ENCODE data around the gene VAMP7.

VAMP7 gene

GRCh38 chrX:155874571-155875244 lies 6.4 kb upstream of the VAMP7 start:
- peak overlapping the region in 1 of 2 donors; percentile 9 for H3K4me3 ChIP-seq (ENCODE audit: low read length in 2 of 2)
- no peaks in the 10 kb centered on the region for H3K27me3 ChIP-seq (ENCODE audit: control insufficient read depth in 2 of 2, insufficient read depth in 2 of 2, low read length in 2 of 2)

GRCh38 chrX:155876704-155877103 lies 4.4 kb upstream of the VAMP7 start:
- no peaks in the 10 kb centered on the region for H3K36me3 ChIP-seq (ENCODE audit: control insufficient read depth in 2 of 2, insufficient read depth in 2 of 2, low read length in 2 of 2)
- no peaks in the 10 kb centered on the region for H3K9me3 ChIP-seq (ENCODE audit: control insufficient read depth in 2 of 2, low read length in 2 of 2)
- H3K27me3 ChIP-seq (ENCODE audit: control insufficient read depth in 2 of 2, insufficient read depth in 2 of 2, low read length in 2 of 2), result no peaks in the 10 kb centered on the region
- no peak overlapping the region for H3K9ac ChIP-seq (ENCODE audit: low read depth in 1 of 2, low read length in 2 of 2)
- H3K27ac ChIP-seq (ENCODE audit: low read depth in 2 of 2, low read length in 2 of 2), result no peak overlapping the region
- H3K4me1 ChIP-seq (ENCODE audit: control insufficient read depth in 2 of 2, insufficient read depth in 2 of 2, low read length in 2 of 2), result no peaks in the 10 kb centered on the region
- no peak overlapping the region for H3K4me3 ChIP-seq (ENCODE audit: low read length in 2 of 2)

More at GRCh38 chrX:155874571-155875244, 6.4 kb upstream of the VAMP7 start:
- H3K4me1 ChIP-seq (ENCODE audit: control insufficient read depth in 2 of 2, insufficient read depth in 2 of 2, low read length in 2 of 2), result no peaks in the 10 kb centered on the region
- H3K9ac ChIP-seq (ENCODE audit: low read depth in 1 of 2, low read length in 2 of 2), result no peak overlapping the region
- no peaks in the 10 kb centered on the region for H3K36me3 ChIP-seq (ENCODE audit: control insufficient read depth in 2 of 2, insufficient read depth in 2 of 2, low read length in 2 of 2)
- H3K9me3 ChIP-seq (ENCODE audit: control insufficient read depth in 2 of 2, low read length in 2 of 2), result no peaks in the 10 kb centered on the region
- H3K27ac ChIP-seq (ENCODE audit: low read depth in 2 of 2, low read length in 2 of 2), result no peak overlapping the region

GRCh38 chrX:155877288-155877687 lies 3.9 kb upstream of the VAMP7 start:
- no peaks in the 10 kb centered on the region for H3K36me3 ChIP-seq (ENCODE audit: control insufficient read depth in 2 of 2, insufficient read depth in 2 of 2, low read length in 2 of 2)
- peaks cover 0 to 2% of the 10 kb centered on the region in 2 donors for H3K4me1 ChIP-seq (ENCODE audit: control insufficient read depth in 2 of 2, insufficient read depth in 2 of 2, low read length in 2 of 2)
- no peaks in the 10 kb centered on the region for H3K27me3 ChIP-seq (ENCODE audit: control insufficient read depth in 2 of 2, insufficient read depth in 2 of 2, low read length in 2 of 2)
- no peak overlapping the region for H3K9ac ChIP-seq (ENCODE audit: low read depth in 1 of 2, low read length in 2 of 2)
- H3K9me3 ChIP-seq (ENCODE audit: control insufficient read depth in 2 of 2, low read length in 2 of 2), result no peaks in the 10 kb centered on the region
- no peak overlapping the region for H3K27ac ChIP-seq (ENCODE audit: low read depth in 2 of 2, low read length in 2 of 2)
- H3K4me3 ChIP-seq (ENCODE audit: low read length in 2 of 2), result no peak overlapping the region

GRCh38 chrX:155880586-155881157 lies 473 bp upstream of the VAMP7 start:
- H3K27ac ChIP-seq (ENCODE audit: low read depth in 2 of 2, low read length in 2 of 2), result peak overlapping the region in 1 of 2 donors; percentile 80

GRCh38 chrX:155886409-155886808 lies 5.3 kb downstream of the VAMP7 start:
- H3K4me3 ChIP-seq (ENCODE audit: low read length in 2 of 2), result no peak overlapping the region
- peaks cover 4% of the 10 kb centered on the region in 2 donors for H3K36me3 ChIP-seq (ENCODE audit: control insufficient read depth in 2 of 2, insufficient read depth in 2 of 2, low read length in 2 of 2)
- no peak overlapping the region for H3K27ac ChIP-seq (ENCODE audit: low read depth in 2 of 2, low read length in 2 of 2)
- H3K9me3 ChIP-seq (ENCODE audit: control insufficient read depth in 2 of 2, low read length in 2 of 2), result no peaks in the 10 kb centered on the region
- H3K9ac ChIP-seq (ENCODE audit: low read depth in 1 of 2, low read length in 2 of 2), result no peak overlapping the region
- peaks cover 0 to 2% of the 10 kb centered on the region in 2 donors for H3K4me1 ChIP-seq (ENCODE audit: control insufficient read depth in 2 of 2, insufficient read depth in 2 of 2, low read length in 2 of 2)
- H3K27me3 ChIP-seq (ENCODE audit: control insufficient read depth in 2 of 2, insufficient read depth in 2 of 2, low read length in 2 of 2), result no peaks in the 10 kb centered on the region

More at GRCh38 chrX:155880586-155881157, 473 bp upstream of the VAMP7 start:
- Histone ChIP-seq H3K27me3 (ENCODE audit: control insufficient read depth in 2 of 2, insufficient read depth in 2 of 2, low read length in 2 of 2) (no peaks in the 10 kb centered on the region), H3K4me1 (ENCODE audit: control insufficient read depth in 2 of 2, insufficient read depth in 2 of 2, low read length in 2 of 2) (peaks cover 0 to 2% of the 10 kb centered on the region in 2 donors), H3K36me3 (ENCODE audit: control insufficient read depth in 2 of 2, insufficient read depth in 2 of 2, low read length in 2 of 2) (no peaks in the 10 kb centered on the region), H3K9me3 (ENCODE audit: control insufficient read depth in 2 of 2, low read length in 2 of 2) (no peaks in the 10 kb centered on the region), H3K4me3 (ENCODE audit: low read length in 2 of 2) (peak overlapping the region; percentile 75 to 89), H3K9ac (ENCODE audit: low read depth in 1 of 2, low read length in 2 of 2) (peak overlapping the region; percentile 76 to 81)

GRCh38 chrX:155888139-155888538 lies 7.0 kb downstream of the VAMP7 start:
- Histone ChIP-seq H3K4me3 (ENCODE audit: low read length in 2 of 2) (no peak overlapping the region), H3K9ac (ENCODE audit: low read depth in 1 of 2, low read length in 2 of 2) (no peak overlapping the region), H3K27me3 (ENCODE audit: control insufficient read depth in 2 of 2, insufficient read depth in 2 of 2, low read length in 2 of 2) (no peaks in the 10 kb centered on the region), H3K4me1 (ENCODE audit: control insufficient read depth in 2 of 2, insufficient read depth in 2 of 2, low read length in 2 of 2) (no peaks in the 10 kb centered on the region), H3K36me3 (ENCODE audit: control insufficient read depth in 2 of 2, insufficient read depth in 2 of 2, low read length in 2 of 2) (peaks cover 6% of the 10 kb centered on the region in 2 donors), H3K27ac (ENCODE audit: low read depth in 2 of 2, low read length in 2 of 2) (no peak overlapping the region), H3K9me3 (ENCODE audit: control insufficient read depth in 2 of 2, low read length in 2 of 2) (no peaks in the 10 kb centered on the region)

- Histone ChIP-seq H3K9me3 (ENCODE audit: control insufficient read depth in 2 of 2, low read length in 2 of 2) (no peaks in the 10 kb centered on the region), H3K4me1 (ENCODE audit: control insufficient read depth in 2 of 2, insufficient read depth in 2 of 2, low read length in 2 of 2) (no peaks in the 10 kb centered on the region), H3K27me3 (ENCODE audit: control insufficient read depth in 2 of 2, insufficient read depth in 2 of 2, low read length in 2 of 2) (no peaks in the 10 kb centered on the region)
Observed at GRCh38 chrX:155889328-155889727, 8.2 kb downstream of the VAMP7 start.

GRCh38 chrX:155891446-155892210 lies 10.5 kb downstream of the VAMP7 start:
- Histone ChIP-seq H3K9ac (ENCODE audit: low read depth in 1 of 2, low read length in 2 of 2) (no peak overlapping the region), H3K9me3 (ENCODE audit: control insufficient read depth in 2 of 2, low read length in 2 of 2) (no peaks in the 10 kb centered on the region), H3K36me3 (ENCODE audit: control insufficient read depth in 2 of 2, insufficient read depth in 2 of 2, low read length in 2 of 2) (peaks cover 11 to 13% of the 10 kb centered on the region in 2 donors), H3K4me1 (ENCODE audit: control insufficient read depth in 2 of 2, insufficient read depth in 2 of 2, low read length in 2 of 2) (no peaks in the 10 kb centered on the region), H3K4me3 (ENCODE audit: low read length in 2 of 2) (no peak overlapping the region), H3K27me3 (ENCODE audit: control insufficient read depth in 2 of 2, insufficient read depth in 2 of 2, low read length in 2 of 2) (no peaks in the 10 kb centered on the region), H3K27ac (ENCODE audit: low read depth in 2 of 2, low read length in 2 of 2) (no peak overlapping the region)

More at GRCh38 chrX:155889328-155889727, 8.2 kb downstream of the VAMP7 start:
- Histone ChIP-seq H3K9ac (ENCODE audit: low read depth in 1 of 2, low read length in 2 of 2) (no peak overlapping the region), H3K4me3 (ENCODE audit: low read length in 2 of 2) (no peak overlapping the region), H3K27ac (ENCODE audit: low read depth in 2 of 2, low read length in 2 of 2) (no peak overlapping the region), H3K36me3 (ENCODE audit: control insufficient read depth in 2 of 2, insufficient read depth in 2 of 2, low read length in 2 of 2) (peaks cover 8 to 10% of the 10 kb centered on the region in 2 donors)

GRCh38 chrX:155893521-155893920 lies 12.4 kb downstream of the VAMP7 start:
- Histone ChIP-seq H3K27ac (ENCODE audit: low read depth in 2 of 2, low read length in 2 of 2) (no peak overlapping the region), H3K9me3 (ENCODE audit: control insufficient read depth in 2 of 2, low read length in 2 of 2) (no peaks in the 10 kb centered on the region), H3K4me1 (ENCODE audit: control insufficient read depth in 2 of 2, insufficient read depth in 2 of 2, low read length in 2 of 2) (no peaks in the 10 kb centered on the region), H3K36me3 (ENCODE audit: control insufficient read depth in 2 of 2, insufficient read depth in 2 of 2, low read length in 2 of 2) (peaks cover 13% of the 10 kb centered on the region in 2 donors), H3K4me3 (ENCODE audit: low read length in 2 of 2) (no peak overlapping the region), H3K27me3 (ENCODE audit: control insufficient read depth in 2 of 2, insufficient read depth in 2 of 2, low read length in 2 of 2) (no peaks in the 10 kb centered on the region), H3K9ac (ENCODE audit: low read depth in 1 of 2, low read length in 2 of 2) (no peak overlapping the region)

- H3K36me3 ChIP-seq (ENCODE audit: control insufficient read depth in 2 of 2, insufficient read depth in 2 of 2, low read length in 2 of 2), result peaks cover 14% of the 10 kb centered on the region in 2 donors
- H3K27ac ChIP-seq (ENCODE audit: low read depth in 2 of 2, low read length in 2 of 2), result no peak overlapping the region
- H3K4me1 ChIP-seq (ENCODE audit: control insufficient read depth in 2 of 2, insufficient read depth in 2 of 2, low read length in 2 of 2), result no peaks in the 10 kb centered on the region
- no peaks in the 10 kb centered on the region for H3K9me3 ChIP-seq (ENCODE audit: control insufficient read depth in 2 of 2, low read length in 2 of 2)
- no peak overlapping the region for H3K9ac ChIP-seq (ENCODE audit: low read depth in 1 of 2, low read length in 2 of 2)
- no peak overlapping the region for H3K4me3 ChIP-seq (ENCODE audit: low read length in 2 of 2)
- H3K27me3 ChIP-seq (ENCODE audit: control insufficient read depth in 2 of 2, insufficient read depth in 2 of 2, low read length in 2 of 2), result no peaks in the 10 kb centered on the region
Observed at GRCh38 chrX:155896512-155896911, 15.4 kb downstream of the VAMP7 start.
